Measurements from ENCODE around the gene APBA2.

The APBA2 gene

DNA sequence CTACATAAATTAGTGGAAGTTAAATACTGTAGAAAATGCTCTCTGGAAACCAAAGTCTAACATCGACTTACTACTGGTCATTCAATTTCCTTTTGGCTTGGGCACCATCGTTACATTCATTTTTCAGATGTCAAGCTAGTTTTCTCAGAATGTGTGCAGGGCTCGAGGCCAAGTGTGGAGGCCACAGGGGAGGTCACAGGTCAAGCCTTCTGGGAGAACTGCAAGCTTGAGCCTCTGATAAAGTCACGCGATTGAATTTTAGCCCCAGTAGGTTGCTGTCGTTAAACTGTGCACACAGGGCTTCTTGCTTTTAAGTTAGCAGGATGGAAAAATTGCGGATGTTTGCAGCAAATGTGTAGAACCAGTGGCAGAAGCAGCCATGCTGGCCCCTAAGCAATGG, 182.2 kb downstream of the APBA2 start:
- Mint-ChIP-seq H3K4me1 (peaks cover 7% of the 10 kb centered on the region), H3K36me3 (ENCODE audit: low read depth) (no peaks in the 10 kb centered on the region), H3K27me3 (ENCODE audit: low read depth) (no peaks in the 10 kb centered on the region), H3K9me3 (peaks cover 3% of the 10 kb centered on the region), H3K4me3 (no peak overlapping the region), H3K27ac (no peak overlapping the region)
- TF ChIP-seq, protein P1, sequence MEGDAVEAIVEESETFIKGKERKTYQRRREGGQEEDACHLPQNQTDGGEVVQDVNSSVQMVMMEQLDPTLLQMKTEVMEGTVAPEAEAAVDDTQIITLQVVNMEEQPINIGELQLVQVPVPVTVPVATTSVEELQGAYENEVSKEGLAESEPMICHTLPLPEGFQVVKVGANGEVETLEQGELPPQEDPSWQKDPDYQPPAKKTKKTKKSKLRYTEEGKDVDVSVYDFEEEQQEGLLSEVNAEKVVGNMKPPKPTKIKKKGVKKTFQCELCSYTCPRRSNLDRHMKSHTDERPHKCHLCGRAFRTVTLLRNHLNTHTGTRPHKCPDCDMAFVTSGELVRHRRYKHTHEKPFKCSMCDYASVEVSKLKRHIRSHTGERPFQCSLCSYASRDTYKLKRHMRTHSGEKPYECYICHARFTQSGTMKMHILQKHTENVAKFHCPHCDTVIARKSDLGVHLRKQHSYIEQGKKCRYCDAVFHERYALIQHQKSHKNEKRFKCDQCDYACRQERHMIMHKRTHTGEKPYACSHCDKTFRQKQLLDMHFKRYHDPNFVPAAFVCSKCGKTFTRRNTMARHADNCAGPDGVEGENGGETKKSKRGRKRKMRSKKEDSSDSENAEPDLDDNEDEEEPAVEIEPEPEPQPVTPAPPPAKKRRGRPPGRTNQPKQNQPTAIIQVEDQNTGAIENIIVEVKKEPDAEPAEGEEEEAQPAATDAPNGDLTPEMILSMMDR (IDR thresholded peaks at IDR 0.05; ENCODE audit: unreplicated experiment in 3 of 3), result no peak

DNA sequence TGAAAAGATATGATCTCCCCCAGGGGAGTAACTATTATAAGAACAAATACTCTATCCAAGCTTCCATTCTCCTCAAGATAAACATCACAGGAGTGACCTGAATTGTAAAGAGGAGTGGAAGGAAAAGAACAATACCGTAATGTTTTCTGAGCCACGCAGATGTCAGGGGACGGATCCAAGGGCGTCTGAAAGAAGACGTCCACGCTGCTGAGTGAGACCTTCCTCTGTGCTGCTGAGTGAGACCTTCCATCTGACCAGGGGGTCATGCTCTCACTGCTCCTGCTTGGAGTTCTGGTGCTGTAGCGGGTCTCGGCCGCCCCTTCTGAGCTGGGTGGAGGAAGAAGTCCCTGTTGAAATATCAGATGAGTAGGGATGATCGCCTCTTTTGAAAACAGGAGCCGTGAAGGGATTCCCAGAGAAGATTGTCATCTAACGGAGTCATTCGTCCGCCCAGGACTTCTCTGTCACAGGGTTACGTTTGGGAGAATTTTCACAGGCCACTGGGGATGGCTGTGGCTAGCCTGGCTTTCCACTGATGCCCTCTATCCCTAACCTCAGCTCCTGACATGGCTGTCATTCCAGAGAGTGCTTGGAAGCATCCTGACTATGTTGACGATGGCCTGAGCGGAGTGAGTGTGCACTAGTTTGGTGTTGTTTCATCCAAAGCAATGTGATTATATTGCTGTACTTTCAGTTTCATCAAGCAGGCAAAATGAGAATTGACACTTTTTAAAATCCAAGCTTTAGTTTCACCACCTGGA, 184.9 kb downstream of the APBA2 start:
- TF ChIP-seq, protein P1 (IDR thresholded peaks at IDR 0.05; ENCODE audit: unreplicated experiment in 3 of 3), result no peak
- Mint-ChIP-seq H3K36me3 (ENCODE audit: low read depth) (no peaks in the 10 kb centered on the region), H3K4me1 (peaks cover 7% of the 10 kb centered on the region), H3K27ac (no peak overlapping the region), H3K4me3 (no peak overlapping the region), H3K27me3 (ENCODE audit: low read depth) (no peaks in the 10 kb centered on the region), H3K9me3 (peaks cover 3% of the 10 kb centered on the region)

DNA sequence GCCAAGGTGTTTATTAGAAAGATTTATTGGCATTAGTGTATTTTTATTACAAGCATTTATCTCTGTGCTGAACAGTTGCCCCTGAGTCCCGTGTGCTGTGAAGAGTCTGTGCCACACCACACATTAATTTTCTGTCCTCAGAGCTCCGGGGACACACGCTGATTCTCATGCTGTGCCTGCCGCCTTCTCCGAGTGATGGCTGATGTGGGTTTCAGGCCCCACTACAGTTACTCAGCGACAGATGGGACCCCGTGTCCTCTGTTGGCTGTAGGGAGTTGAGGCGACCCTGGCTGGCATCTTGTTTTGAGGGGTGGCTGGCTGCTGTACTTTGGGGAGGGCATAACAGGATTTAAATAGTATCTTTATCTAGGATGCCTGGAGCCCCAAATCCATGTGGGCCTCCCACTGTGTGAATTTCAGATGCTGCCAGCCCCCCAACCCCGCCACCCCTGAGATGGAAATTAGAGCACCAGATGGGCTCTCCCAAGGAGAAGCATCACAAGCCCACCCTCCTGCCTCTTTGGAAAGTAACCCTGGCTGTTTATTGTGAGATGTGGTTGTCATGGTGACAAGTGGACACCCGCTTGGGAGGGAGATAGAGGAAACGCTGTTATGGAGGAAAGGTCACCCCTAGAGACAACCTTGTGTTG, 185.6 kb downstream of the APBA2 start:
- H3K4me3 Mint-ChIP-seq, result no peak overlapping the region
- H3K9me3 Mint-ChIP-seq, result peaks cover 3% of the 10 kb centered on the region
- H3K36me3 Mint-ChIP-seq (ENCODE audit: low read depth), result peaks cover 3% of the 10 kb centered on the region
- no peak overlapping the region for H3K27ac Mint-ChIP-seq
- TF ChIP-seq, protein P1 (IDR thresholded peaks at IDR 0.05; ENCODE audit: unreplicated experiment in 3 of 3), result no peak
- peaks cover 7% of the 10 kb centered on the region for H3K4me1 Mint-ChIP-seq
- H3K27me3 Mint-ChIP-seq (ENCODE audit: low read depth), result no peaks in the 10 kb centered on the region

DNA sequence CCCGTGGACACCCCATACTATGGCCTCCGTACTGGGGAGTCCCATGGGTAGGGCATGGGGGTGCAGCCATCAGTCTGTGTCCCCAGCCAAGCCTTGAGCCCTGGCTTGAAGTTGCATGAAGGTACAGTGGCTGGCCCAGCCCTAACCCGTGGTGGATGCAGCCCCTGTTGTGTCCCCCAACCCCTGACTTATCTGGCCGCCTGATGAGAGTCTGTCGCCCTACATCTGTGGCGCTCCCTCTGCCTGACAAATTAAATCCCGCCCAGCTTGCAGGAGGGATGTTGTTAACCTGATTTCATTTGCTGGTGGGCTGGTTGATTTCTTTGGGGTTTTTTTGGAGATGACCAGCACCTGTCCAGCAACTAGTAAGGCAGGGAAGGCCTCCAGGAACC, 186.1 kb downstream of the APBA2 start:
- Mint-ChIP-seq H3K4me1 (peaks cover 7% of the 10 kb centered on the region), H3K9me3 (peaks cover 3% of the 10 kb centered on the region), H3K4me3 (no peak overlapping the region), H3K27ac (no peak overlapping the region), H3K36me3 (ENCODE audit: low read depth) (peaks cover 3% of the 10 kb centered on the region), H3K27me3 (ENCODE audit: low read depth) (no peaks in the 10 kb centered on the region)
- TF ChIP-seq, protein P1 (IDR thresholded peaks at IDR 0.05; ENCODE audit: unreplicated experiment in 3 of 3), result no peak

DNA sequence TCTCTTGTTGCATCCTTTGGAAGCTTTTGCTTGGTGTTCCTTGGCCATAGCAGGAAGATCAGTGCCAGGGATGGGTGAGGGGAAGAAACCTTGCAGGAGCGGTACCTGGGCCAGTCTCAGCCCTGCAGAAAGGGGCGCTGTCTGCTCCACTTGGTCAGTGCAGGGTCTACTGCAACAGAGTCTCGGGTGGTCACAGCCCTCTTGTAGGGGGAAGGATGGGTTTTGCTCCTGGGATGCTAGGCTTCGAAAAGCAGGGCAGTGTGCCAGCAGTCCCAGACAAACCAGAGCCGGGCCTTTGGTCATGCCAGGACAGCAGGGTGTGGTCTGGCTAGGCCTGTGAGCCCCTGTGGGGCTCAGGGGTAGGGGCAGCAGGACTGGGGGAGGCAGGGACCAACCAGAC, 186.7 kb downstream of the APBA2 start:
- Mint-ChIP-seq H3K4me3 (no peak overlapping the region), H3K4me1 (peaks cover 7% of the 10 kb centered on the region), H3K36me3 (ENCODE audit: low read depth) (peaks cover 5% of the 10 kb centered on the region), H3K9me3 (peaks cover 3% of the 10 kb centered on the region), H3K27me3 (ENCODE audit: low read depth) (peaks cover under 1% of the 10 kb centered on the region), H3K27ac (no peak overlapping the region)
- TF ChIP-seq, protein P1 (IDR thresholded peaks at IDR 0.05; ENCODE audit: unreplicated experiment in 3 of 3), result no peak
